Midbrain (tissue), 1 donor: ENCODE data around the gene CDX1.

ENCODE experiments used
- DNase-seq: peaks from one replicate; lab custom pipeline; 2025; lab: John Stamatoyannopoulos, UW

CDX1 gene

DNA sequence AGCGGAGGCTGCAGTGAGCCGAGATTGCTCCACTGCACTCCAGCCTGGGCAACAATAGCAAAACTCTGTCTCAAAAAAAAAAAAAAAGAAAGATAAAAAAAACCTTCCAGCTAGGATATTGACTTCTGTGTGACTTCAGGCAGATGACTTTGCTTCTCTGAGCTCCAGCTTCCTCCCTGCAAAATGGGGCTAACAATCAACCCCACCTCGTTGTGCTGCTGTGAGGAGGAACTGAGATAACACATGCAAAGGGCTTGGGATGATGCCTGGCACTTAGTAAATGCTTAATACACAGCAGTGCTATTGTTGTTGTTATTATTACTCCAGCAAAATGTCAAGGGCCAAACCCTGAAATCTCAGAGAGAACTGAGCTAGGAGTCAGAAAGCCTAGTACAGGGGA lies 3.5 kb upstream of the CDX1 start:
- DNase-seq: no peak

GRCh38 chr5:150163547-150164059 lies 3.0 kb upstream of the CDX1 start:
- DNase-seq: no peak

GRCh38 chr5:150164211-150164980 lies 2.2 kb upstream of the CDX1 start:
- DNase-seq: no peak

- no peak for DNase-seq
Observed at GRCh38 chr5:150166037-150166649, 435 bp upstream of the CDX1 start.

DNA sequence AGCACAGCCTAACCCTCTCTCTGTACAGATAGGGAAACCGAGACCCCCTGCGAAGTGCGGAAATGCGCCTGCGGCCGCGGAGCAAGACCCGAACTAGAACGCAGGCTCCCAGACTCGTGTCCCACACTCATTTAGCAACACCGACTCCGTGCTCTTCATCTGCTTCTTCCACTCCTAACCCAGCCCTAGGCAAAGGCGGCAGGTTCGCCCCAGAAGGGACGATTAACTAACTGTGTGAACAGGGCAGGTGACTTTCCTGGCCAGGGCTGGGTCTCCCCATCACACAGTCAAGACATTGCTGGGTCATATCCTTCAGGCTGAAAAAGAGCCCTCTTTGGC lies 903 bp downstream of the CDX1 start:
- no peak for DNase-seq

GRCh38 chr5:150167908-150168307 lies 1.3 kb downstream of the CDX1 start:
- no peak for DNase-seq

DNA sequence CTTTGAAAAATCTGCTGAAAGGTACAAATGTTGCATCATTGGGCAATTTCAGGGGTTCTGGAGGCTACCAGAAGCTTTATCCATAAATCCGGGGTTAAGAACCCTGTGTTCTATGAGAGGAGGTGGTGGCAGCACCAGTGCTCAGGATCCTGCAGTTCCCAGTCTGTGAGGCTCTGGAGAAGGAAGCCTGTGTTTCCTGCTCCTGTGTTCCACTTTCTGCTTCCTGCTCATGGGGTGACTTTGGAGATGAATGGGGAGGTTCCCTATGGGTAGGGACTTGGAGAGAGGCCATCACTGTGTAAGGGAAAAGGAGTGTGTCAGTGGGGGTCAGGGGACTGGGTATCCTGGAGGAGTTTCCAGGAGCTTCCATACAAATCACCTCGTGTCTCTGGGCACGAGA lies 2.3 kb downstream of the CDX1 start:
- no peak for DNase-seq

- no peak for DNase-seq
Observed at GRCh38 chr5:150172145-150172544, 5.6 kb downstream of the CDX1 start.

- no peak for DNase-seq
Observed at GRCh38 chr5:150172556-150172955, 6.0 kb downstream of the CDX1 start.

GRCh38 chr5:150173161-150173560 lies 6.6 kb downstream of the CDX1 start:
- no peak for DNase-seq

DNA sequence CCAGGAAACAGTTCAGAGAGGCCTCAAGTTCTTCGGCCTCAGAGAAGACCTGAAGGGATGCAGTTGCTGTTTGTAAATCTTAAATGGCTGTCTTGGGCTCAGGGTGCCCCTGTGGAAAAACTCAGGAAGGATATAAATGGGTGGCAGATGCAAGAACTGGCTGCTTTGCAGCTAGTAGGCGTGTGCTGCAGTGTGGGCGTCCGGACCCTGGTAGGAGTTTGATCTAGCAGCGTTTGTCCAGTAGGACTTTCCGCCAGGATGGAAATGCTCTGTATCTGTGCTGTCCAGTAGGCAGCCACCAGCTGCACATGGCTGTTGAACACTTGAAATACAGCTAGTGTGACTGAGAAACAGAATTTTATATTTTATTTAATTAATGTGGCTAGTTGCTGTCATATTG lies 7.7 kb downstream of the CDX1 start:
- DNase-seq: no peak

GRCh38 chr5:150175076-150175475 lies 8.5 kb downstream of the CDX1 start:
- DNase-seq: no peak

- DNase-seq: no peak
Observed at GRCh38 chr5:150175536-150175935, 9.0 kb downstream of the CDX1 start.

DNA sequence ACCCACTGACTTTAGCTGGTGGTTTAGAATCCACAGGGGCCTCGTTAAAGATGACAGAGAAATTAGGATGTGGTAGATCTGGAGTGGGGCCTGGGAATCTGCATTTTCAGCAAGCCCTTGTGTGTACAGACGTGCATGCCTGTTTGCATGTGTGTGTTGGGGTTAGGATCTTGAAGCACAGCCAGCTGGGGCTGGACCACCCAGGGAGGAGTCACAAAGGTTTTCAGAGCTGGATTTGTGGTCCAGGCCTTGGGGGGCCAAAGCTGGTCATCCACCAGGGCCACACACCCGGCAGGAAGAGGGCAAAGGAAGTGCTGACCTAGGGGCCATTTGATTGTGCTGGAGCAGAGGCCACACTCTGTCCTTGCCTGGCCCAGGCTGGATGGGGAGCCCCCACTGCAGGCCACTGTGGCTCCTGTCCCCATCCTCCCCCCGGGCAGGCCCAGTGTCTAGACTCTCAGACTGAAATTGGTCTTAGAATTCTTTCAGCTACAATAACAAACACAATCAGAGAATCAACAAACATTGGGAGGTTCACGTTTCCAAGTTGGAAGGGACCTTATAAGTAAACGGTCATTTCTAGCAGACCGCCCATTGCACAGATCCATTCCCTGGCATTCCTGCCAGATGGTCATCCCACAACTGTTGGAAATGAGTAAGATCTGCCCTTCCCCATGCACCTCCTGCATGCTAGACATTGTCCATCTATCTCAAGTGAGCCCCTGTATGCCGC lies 10.3 kb downstream of the CDX1 start:
- no peak for DNase-seq

- DNase-seq: no peak
Observed at GRCh38 chr5:150177721-150178120, 11.1 kb downstream of the CDX1 start.

- no peak for DNase-seq
Observed at GRCh38 chr5:150178262-150178661, 11.7 kb downstream of the CDX1 start.

DNA sequence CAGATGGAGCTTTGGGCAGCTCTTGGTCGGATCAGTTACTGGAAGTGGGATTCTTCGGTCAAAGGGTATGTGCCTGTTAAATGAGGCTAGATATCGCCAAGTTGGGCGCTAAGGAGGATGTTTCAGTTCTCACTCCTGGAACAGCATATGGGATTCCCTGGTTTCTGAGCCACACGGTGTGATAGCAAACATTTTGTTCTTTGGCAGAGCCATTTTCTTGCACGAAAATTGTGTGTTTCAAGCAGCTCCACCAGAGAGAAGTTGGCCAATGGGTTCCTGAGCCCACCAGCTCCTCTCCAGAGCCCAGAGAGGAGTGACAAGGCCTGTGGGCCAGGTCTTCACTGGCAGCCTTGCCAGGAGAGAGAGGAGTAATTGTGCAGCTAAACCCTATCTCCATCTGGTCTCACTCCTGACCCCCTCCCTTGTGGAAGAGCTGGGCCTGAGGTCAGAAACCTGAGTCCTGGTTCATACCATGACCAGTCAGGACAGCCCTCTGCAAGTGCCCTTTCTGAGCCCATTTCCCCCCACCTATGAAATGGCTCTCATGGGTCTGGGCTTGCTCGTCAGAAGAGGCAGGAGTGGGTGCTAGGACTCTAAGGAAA lies 12.5 kb downstream of the CDX1 start:
- DNase-seq: no peak

GRCh38 chr5:150180241-150181026 lies 13.9 kb downstream of the CDX1 start:
- DNase-seq: peak; percentile 81

GRCh38 chr5:150181027-150181426 lies 14.4 kb downstream of the CDX1 start:
- no peak for DNase-seq

DNA sequence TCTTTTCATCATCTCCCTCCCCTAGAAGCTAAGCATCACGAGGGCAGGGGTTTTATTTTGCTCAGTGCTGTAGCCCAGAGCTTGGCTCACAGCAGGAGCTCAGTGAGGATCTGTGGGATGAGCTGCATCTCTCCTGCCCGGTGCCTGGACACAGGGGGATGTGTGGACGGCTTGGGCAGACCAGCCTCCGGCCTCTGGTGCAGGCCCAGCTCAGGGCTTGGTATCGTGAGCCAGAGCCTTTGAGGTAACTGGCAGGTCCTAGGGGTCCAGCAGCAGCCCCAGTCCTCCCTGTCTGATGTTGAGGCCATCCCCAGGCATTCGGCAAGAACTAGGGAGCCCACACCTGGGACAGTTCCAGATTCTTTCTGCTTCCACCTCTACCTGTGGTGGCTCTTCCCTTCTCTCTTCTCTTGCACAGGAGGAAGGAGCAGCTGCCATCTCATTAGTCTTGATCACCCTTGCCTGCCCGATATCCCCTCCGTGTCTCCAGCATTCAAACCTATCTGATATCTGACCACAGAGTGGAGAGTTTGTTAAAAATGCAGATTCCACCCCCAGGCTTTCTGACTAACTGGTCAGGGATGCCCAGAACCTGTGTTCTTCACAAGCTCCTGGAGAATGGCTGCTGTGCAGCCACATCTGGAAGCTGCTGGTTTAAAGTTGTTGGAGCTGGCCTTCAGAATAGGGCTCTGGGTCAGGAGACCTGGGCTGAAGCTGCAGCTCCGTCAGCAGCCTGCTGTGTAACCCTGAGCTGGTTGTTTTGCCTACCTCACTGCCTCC lies 15.4 kb downstream of the CDX1 start:
- DNase-seq: no peak

DNA sequence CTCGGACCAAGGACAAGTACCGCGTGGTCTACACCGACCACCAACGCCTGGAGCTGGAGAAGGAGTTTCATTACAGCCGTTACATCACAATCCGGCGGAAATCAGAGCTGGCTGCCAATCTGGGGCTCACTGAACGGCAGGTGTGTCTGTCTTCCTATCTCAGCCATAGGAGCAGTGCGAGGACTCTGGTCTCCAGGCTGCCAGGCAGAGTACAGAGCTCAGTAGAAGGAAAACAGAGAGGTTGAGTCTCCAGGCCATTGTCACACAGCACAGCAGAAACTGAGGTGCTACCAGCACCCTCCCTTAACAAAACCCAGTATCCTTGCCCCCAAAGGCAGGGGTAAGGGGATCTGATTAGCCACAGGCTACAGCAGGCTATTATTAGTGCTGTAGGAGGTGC lies 16.2 kb downstream of the CDX1 start:
- no peak for DNase-seq
